Measurements from ENCODE around the gene LCN10. TPM values are rescaled to one million over a fixed set of nuclear protein-coding genes. Genes with fewer than 3 reads are reported as not detected.

Gene LCN10
- total RNA-seq, 1 donor, result not detected

DNA sequence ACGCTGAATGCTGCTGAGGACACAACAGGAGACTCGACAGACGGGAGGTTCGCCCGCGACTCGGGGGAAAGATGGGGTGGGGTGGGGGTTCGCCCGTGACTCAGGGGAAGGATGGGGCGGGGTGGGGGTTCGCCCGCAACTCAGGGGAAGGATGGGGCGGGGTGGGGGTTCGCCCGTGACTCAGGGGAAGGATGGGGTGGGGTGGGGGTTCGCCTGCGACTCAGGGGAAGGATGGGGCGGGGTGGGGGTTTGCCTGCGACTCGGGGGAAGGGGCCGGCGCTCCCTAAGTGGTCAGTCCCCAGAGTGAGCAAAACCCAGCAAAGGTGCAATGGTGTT lies 3.4 kb upstream of the LCN10 start:
- no peak for DNase-seq (ENCODE audit: low read depth)
- no peak for TF ChIP-seq CTCF (IDR thresholded peaks at IDR 0.05; ENCODE audit: insufficient read depth, low read length)
- no peak overlapping the region for H3K4me3 ChIP-seq (ENCODE audit: low read depth, low read length)

DNA sequence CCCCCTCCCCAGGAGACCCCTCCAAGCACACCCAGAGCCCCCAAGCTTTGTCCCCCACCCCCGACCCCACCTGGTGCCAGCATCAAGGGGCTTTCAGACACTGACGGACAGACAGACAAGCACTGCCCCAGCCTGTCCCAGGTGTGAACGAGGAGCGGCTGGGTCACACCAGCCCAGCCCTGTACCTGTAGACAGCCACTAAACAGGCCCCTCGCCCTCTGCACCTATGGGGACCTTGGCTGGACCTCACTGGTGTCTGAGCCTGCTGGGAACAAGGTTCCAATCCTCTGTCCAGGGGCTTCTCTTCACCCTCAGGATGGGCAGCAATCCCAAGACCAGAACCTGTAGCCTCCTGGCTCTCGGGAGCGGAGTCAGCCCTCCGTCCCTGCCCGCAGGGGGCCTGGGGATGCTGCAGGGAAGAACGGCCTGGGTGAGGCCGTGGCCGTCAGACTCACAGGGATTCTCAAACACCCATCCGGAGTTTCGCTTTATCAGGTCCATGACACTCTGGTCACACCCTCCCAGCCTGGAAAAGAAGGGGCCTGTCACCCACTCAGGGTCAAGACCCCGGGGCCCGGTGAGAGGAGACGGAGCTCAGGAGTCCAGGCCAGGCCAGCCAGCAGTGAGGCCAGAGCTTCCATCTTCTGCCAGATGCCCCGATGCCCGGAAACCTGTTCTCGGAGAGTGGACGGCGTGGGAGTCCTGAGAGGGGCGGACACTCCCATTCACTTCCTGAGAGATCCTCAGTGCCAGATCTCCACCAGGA lies 2.8 kb upstream of the LCN10 start:
- no peak overlapping the region for H3K4me3 ChIP-seq (ENCODE audit: low read depth, low read length)
- no peak for TF ChIP-seq CTCF (IDR thresholded peaks at IDR 0.05; ENCODE audit: insufficient read depth, low read length)
- DNase-seq (ENCODE audit: low read depth), result no peak

DNA sequence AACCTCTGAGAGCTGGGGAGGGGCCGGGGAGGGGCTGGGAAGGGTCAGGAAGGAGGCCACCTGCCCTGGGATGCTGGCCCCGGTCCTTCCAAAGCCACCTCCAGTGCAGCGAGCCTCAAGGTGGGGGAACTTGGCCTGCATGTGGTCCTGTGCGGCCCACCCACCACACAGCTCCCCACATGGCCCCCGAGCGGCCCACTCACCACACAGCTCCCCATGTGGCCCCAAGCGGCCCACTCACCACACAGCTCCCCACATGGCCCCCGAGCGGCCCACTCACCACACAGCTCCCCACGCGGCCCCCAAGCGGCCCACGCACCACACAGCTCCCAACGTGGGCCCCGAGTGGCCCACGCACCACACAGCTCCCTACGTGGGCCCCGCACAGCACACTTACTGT lies 2.0 kb upstream of the LCN10 start:
- no peak overlapping the region for H3K4me3 ChIP-seq (ENCODE audit: low read depth, low read length)
- TF ChIP-seq CTCF (IDR thresholded peaks at IDR 0.05; ENCODE audit: insufficient read depth, low read length), result no peak
- no peak for DNase-seq (ENCODE audit: low read depth)

DNA sequence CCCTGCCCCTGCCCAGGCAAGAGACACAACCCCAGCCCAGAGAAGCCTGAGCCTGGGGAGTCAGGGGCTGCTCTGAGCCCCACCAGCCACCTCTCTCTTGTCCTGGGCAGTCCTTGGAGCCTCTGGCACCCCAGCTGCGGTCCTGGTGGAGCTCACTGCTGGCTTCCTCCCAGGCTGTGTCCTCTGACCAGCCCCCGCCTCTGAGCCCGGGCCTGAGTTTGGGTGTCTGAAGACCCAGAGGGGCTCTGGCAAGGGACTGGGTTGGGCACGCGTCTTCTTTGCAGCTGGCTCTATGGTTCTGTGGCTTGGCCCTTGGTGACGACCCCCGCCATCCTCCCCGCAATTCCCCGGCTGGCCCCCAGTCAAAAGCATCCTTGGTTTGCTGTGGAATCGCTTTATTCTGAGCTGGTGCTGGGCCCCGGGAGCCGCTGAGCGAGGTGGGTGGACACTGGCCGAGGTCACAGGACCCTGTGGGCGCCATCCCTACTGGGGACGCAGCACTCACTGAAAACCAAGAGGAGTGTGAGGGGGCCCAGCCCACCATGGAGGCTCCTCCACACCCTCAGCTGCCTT lies 985 bp upstream of the LCN10 start:
- no peak overlapping the region for H3K4me3 ChIP-seq (ENCODE audit: low read depth, low read length)
- DNase-seq (ENCODE audit: low read depth), result no peak
- TF ChIP-seq CTCF (IDR thresholded peaks at IDR 0.05; ENCODE audit: insufficient read depth, low read length), result no peak

DNA sequence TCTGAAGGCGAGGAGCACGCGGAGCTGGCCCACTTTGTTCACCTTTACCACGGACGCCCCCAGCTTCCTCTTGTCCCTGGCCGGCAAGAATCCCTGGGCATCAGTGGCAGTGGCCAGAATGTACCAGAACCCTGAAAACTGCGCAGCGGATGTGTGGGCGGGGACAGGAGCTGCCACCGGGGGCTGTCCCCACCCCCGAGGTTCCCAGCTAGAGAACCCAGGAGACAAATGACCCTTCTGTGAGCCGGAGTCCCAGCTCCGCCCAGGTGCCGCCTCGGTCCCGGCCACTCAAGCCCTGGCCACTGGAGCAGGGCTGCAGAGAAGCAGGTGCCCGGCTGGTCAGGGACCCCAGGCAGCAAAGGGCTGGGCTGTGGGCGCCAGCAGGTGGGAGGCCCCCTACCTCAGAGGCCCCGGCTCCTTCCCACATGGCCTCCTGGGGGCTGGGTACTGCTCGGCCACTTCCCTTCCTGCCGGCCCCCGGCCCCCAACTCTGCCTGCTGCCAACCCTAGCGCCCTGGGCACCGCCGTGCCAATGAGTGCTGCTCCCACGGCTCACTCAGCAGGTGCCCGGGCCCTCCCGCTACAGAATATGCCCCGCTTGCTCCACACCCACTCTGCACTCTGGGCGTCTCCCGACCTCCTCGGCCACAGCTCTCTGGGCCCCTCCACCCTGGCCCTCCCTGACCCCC lies 713 bp downstream of the LCN10 start:
- no peak for TF ChIP-seq CTCF (IDR thresholded peaks at IDR 0.05; ENCODE audit: insufficient read depth, low read length)
- no peak overlapping the region for H3K4me3 ChIP-seq (ENCODE audit: low read depth, low read length)
- DNase-seq (ENCODE audit: low read depth), result no peak

DNA sequence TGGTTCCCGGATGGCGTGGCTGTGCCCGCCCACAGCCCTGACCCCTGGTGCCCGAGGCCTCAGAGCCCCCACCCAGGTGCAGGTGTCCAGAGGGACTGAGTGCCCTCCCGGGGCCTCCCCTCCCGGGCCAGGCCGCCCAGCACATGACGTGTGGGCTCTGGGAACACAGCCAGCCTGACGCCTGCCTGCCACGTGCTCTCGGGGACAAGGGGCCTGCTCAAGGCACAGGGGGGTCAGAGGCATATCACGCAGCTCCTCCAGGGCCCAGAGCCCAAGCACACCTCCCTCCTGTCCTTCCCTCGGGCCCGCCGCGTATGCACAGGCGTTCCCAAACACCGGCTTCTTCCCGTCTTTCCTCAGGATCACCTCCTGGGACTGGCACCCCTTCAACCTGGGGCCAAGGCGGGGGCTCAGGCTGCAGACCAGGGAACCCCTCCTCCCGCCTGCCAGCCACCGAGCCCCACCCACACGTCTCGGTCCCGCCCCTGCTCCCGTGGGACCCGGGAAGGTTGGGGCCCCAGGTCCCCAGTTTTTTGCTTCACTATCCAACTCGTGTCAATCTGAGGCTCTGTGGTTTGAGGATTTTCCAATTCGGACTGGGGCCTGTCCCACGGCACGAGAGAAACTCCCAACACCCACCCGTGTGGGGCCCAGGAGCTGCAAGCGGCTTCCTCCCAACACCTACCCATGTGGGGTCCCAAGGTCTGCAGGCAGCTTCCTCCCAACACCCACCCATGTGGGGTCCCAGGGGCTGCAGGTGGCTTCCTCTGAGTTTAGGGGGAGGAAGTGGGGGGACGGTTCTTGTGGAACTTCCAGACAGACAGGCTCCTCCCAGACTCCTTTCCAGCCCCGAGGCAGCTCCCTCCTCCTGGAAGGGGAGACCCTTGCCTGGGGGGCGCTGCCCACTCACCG lies 1.5 kb downstream of the LCN10 start:
- H3K4me3 ChIP-seq (ENCODE audit: low read depth, low read length), result no peak overlapping the region
- DNase-seq (ENCODE audit: low read depth), result peak; percentile 28
- TF ChIP-seq CTCF (IDR thresholded peaks at IDR 0.05; ENCODE audit: insufficient read depth, low read length), result no peak
